CD14-positive monocyte (primary cell): Measurements from ENCODE around the gene MEGF9. TPM values are rescaled to one million over a fixed set of nuclear protein-coding genes. Genes with fewer than 3 reads are reported as not detected.

ENCODE experiments used
- DNase-seq, 3 donors: peaks; one replicate each; pipeline ENCODE4 v3.0.0-alpha.2; 2011 to 2022
- H2AFZ ChIP-seq: 2 replicates; pipeline ENCODE4 v1.6.0; 2012; ENCODE audit warnings: mild to moderate bottlenecking, low read depth, low read length, inconsistent platforms; ENCODE audit not compliant: insufficient read depth, poor library complexity, severe bottlenecking
- H3K27ac ChIP-seq, 2 donors: 1 replicate in 1 of 2; 2 replicates in 1 of 2; pipeline ENCODE4 v1.5.1; 2012 to 2013; ENCODE audit warnings: low read length in 2 of 2, control low read depth in 1 of 2, inconsistent platforms in 1 of 2, low read depth in 1 of 2, mild to moderate bottlenecking in 1 of 2
- H3K27me3 ChIP-seq, 2 donors: one replicate each; pipeline versions ENCODE4 v1.6.0 to v1.6.1; 2011 to 2013; ENCODE audit warnings: low read length in 2 of 2; ENCODE audit not compliant: control insufficient read depth in 2 of 2, insufficient read depth in 2 of 2
- H3K36me3 ChIP-seq, 2 donors: replicated peaks in 1 of 2; 1 replicate in 1 of 2; 2 replicates in 1 of 2; pipeline versions ENCODE4 v1.5.1 to v1.6.1; 2012 to 2013; ENCODE audit warnings: low read length in 2 of 2, control low read depth in 1 of 2, inconsistent platforms in 1 of 2, mild to moderate bottlenecking in 1 of 2; ENCODE audit not compliant: insufficient read depth in 2 of 2, control insufficient read depth in 1 of 2
- H3K4me1 ChIP-seq, 2 donors: 1 replicate in 1 of 2; 2 replicates in 1 of 2; pipeline versions ENCODE4 v1.5.1 to v1.6.1; 2012 to 2013; ENCODE audit warnings: low read length in 2 of 2, control low read depth in 1 of 2, inconsistent platforms in 1 of 2, mild to moderate bottlenecking in 1 of 2, moderate library complexity in 1 of 2; ENCODE audit not compliant: insufficient read depth in 2 of 2, control insufficient read depth in 1 of 2
- H3K4me2 ChIP-seq: replicated peaks from 2 replicates; pipeline ENCODE3; 2012; ENCODE audit warnings: low read length, moderate library complexity, mild to moderate bottlenecking; ENCODE audit not compliant: poor library complexity, severe bottlenecking; ENCODE audit errors: extremely low read depth
- H3K4me3 ChIP-seq, 3 experiments: fragments of 200-600 bp in 1 of 3; sonication (generic) in 1 of 3; replicated peaks in 1 of 3; 1 replicate in 2 of 3; 2 replicates in 1 of 3; pipeline ENCODE4 v1.5.1; 2011 to 2013; ENCODE audit warnings: low read length in 3 of 3, mild to moderate bottlenecking in 3 of 3, control low read depth in 2 of 3, low read depth in 2 of 3, inconsistent platforms in 1 of 3, moderate library complexity in 1 of 3
- H3K79me2 ChIP-seq: 2 replicates; pipeline ENCODE4 v1.6.0; 2012; ENCODE audit warnings: mild to moderate bottlenecking, control low read depth, inconsistent platforms, low read length, moderate library complexity; ENCODE audit not compliant: insufficient read depth
- H3K9ac ChIP-seq: 2 replicates; pipeline ENCODE4 v1.6.0; 2017; ENCODE audit warnings: low read length, mild to moderate bottlenecking; ENCODE audit not compliant: insufficient read depth, poor library complexity, severe bottlenecking
- H3K9me3 ChIP-seq, 2 donors: replicated peaks in 1 of 2; 1 replicate in 1 of 2; 2 replicates in 1 of 2; pipeline versions ENCODE4 v1.5.1 to v1.6.1; 2012 to 2013; ENCODE audit warnings: low read length in 2 of 2, control low read depth in 1 of 2; ENCODE audit not compliant: control insufficient read depth in 1 of 2, insufficient read depth in 1 of 2
- H4K20me1 ChIP-seq: 2 replicates; pipeline ENCODE4 v1.6.0; 2012; ENCODE audit warnings: mild to moderate bottlenecking, low read length, control low read depth, moderate library complexity; ENCODE audit not compliant: insufficient read depth
- H3K27ac Mint-ChIP-seq, 7 donors: one replicate each; pipeline ENCODE4 v1.8.0; 2020; ENCODE audit warnings: mild to moderate bottlenecking in 7 of 7, mixed read lengths in 7 of 7, moderate library complexity in 6 of 7, inconsistent platforms in 2 of 7
- H3K27me3 Mint-ChIP-seq, 3 donors: one replicate each; pipeline ENCODE4 v1.8.0; 2021 to 2022; ENCODE audit warnings: low read depth in 3 of 3, mild to moderate bottlenecking in 3 of 3, mixed read lengths in 3 of 3, moderate library complexity in 3 of 3, inconsistent platforms in 1 of 3
- H3K36me3 Mint-ChIP-seq, 2 donors: one replicate each; pipeline ENCODE4 v1.8.0; 2020; ENCODE audit warnings: mixed read lengths in 2 of 2, inconsistent platforms in 1 of 2, mild to moderate bottlenecking in 1 of 2
- H3K4me1 Mint-ChIP-seq: one replicate; pipeline ENCODE4 v1.8.0; 2020; ENCODE audit warnings: mild to moderate bottlenecking, mixed read lengths
- H3K4me3 Mint-ChIP-seq, 2 donors: one replicate each; pipeline ENCODE4 v1.8.0; 2020; ENCODE audit warnings: mild to moderate bottlenecking in 2 of 2, mixed read lengths in 2 of 2, moderate library complexity in 1 of 2
- H3K9me3 Mint-ChIP-seq, 7 donors: one replicate each; pipeline ENCODE4 v1.8.0; 2020 to 2022; ENCODE audit warnings: mixed read lengths in 7 of 7, mild to moderate bottlenecking in 6 of 7, moderate library complexity in 6 of 7, inconsistent platforms in 2 of 7
- WGBS: methylation state at CpG from one replicate; pipeline ENCODE4 v1.1.5; 2013; ENCODE audit warnings: missing lambda C conversion rate; ENCODE audit not compliant: insufficient coverage; 5-methylcytosine and 5-hydroxymethylcytosine counted together
- intact Hi-C, 2 donors: fragments of 100-400 bp; cut with micrococcal nuclease; formaldehyde crosslinking; loops; one replicate each; pipeline versions ENCODE4 v1.15.0 to v1.15.1; 2023
- polyA plus RNA-seq, 3 donors: library from polyadenylated mRNA; depleted of rRNA in 1 of 3; unstranded in 2 of 3; stranded (reverse) in 1 of 3; fragments of 300-500 nt in 2 of 3; fragments of >200 nt in 1 of 3; fragmentation: Illumina TruSeq in 2 of 3; gene quantifications; 1 replicate in 2 of 3; 2 replicates in 1 of 3; pipeline ENCODE4 v1.2.3, GENCODE V29; 2012 to 2021
- TF ChIP-seq, protein P1 (sequence below): fragments of 200-600 bp; IDR thresholded peaks from one replicate; pipeline ENCODE4 v1.8.0; 2022; ENCODE audit warnings: antibody characterized with exemption, mild to moderate bottlenecking

The MEGF9 gene
- polyA plus RNA-seq, 3 donors, result 45.0 to 92.8 (median 89.7) TPM

DNA sequence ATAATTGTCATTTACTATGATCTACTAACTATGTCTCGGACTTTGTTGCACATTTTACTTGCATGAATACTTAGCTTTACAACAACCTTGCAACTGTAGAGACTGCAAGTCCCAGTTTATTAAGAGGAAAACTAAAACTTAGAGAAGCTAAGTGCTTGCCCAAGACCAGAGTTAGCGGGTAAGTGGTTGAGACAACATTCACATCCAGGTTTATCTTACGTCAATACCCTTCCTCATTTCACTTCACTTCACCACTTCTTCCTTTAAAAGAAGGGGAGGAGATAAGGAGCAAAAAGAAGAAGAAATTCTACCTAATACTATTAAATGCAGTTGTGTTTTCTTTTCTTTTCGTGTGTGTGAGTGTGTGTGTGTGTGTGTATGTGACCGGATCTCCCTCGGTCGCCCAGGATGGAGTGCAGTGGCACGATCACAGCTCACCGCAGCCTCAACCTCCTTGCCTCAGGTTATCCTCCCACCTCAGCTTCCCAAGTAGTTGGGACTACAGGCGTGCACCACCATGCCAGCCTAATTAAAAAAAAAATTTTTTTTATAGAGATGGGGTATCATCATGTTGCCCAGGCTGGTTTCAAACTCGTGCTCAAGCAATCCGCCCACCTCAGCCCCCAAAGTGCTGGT is 37.4 kb downstream of the MEGF9 start:
- intact Hi-C loops, result no loop called here
- peak overlapping the region in 1 of 3 experiments; percentile 39 for H3K4me3 ChIP-seq
- TF ChIP-seq, protein P1, sequence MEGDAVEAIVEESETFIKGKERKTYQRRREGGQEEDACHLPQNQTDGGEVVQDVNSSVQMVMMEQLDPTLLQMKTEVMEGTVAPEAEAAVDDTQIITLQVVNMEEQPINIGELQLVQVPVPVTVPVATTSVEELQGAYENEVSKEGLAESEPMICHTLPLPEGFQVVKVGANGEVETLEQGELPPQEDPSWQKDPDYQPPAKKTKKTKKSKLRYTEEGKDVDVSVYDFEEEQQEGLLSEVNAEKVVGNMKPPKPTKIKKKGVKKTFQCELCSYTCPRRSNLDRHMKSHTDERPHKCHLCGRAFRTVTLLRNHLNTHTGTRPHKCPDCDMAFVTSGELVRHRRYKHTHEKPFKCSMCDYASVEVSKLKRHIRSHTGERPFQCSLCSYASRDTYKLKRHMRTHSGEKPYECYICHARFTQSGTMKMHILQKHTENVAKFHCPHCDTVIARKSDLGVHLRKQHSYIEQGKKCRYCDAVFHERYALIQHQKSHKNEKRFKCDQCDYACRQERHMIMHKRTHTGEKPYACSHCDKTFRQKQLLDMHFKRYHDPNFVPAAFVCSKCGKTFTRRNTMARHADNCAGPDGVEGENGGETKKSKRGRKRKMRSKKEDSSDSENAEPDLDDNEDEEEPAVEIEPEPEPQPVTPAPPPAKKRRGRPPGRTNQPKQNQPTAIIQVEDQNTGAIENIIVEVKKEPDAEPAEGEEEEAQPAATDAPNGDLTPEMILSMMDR, result no peak
- Mint-ChIP-seq H3K27me3 (no peaks in the 10 kb centered on the region), H3K36me3 (peaks cover 23 to 40% of the 10 kb centered on the region in 2 donors), H3K27ac (peak overlapping the region; percentile 68 to 90 (median 85)), H3K4me3 (peak overlapping the region; percentile 9 to 72), H3K4me1 (peaks cover 79% of the 10 kb centered on the region), H3K9me3 (no peaks in the 10 kb centered on the region)
- no peak overlapping the region for H3K9ac ChIP-seq
- H2AFZ ChIP-seq, result no peak overlapping the region
- peaks cover 50 to 75% of the 10 kb centered on the region in 2 donors for H3K4me1 ChIP-seq
- peak overlapping the region; percentile 33 for H3K4me2 ChIP-seq
- peaks cover 100% of the 10 kb centered on the region for H4K20me1 ChIP-seq
- H3K36me3 ChIP-seq, result peaks cover 12 to 30% of the 10 kb centered on the region in 2 donors
- DNase-seq, result peak; percentile 44 to 70 (median 58)
- H3K9me3 ChIP-seq, result no peaks in the 10 kb centered on the region
- H3K27ac ChIP-seq, result peak overlapping the region; percentile 68 to 69
- 100% methylated on average over 2 of the region's 12 CpGs for WGBS
- peaks cover 100% of the 10 kb centered on the region for H3K79me2 ChIP-seq
- no peaks in the 10 kb centered on the region for H3K27me3 ChIP-seq

DNA sequence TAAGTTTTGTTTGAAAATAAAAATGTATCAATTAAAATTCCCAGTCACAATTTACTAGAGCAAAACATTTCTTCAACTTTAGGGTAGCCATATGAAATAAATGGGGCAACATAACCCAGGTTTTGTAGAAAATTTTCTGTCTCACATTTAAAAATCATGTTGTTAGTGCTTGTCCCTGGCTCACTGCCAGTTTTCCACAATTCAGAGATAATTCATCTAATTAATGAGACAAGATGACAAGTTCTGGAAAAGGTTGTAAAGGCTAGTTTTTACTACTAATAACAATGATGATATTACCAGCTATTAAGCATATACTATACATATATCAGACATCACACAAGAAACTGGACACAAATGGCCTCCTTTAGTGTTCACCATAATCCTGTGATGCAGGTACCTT is 45.9 kb downstream of the MEGF9 start:
- Histone ChIP-seq H3K9me3 (no peaks in the 10 kb centered on the region), H3K27me3 (no peaks in the 10 kb centered on the region), H3K4me3 (no peak overlapping the region), H3K79me2 (peaks cover 100% of the 10 kb centered on the region), H2AFZ (no peak overlapping the region), H3K27ac (peak overlapping the region in 1 of 2 donors; percentile 62), H4K20me1 (peaks cover 100% of the 10 kb centered on the region), H3K36me3 (peaks cover 2 to 5% of the 10 kb centered on the region in 2 donors), H3K4me2 (no peak overlapping the region), H3K9ac (no peak overlapping the region), H3K4me1 (peaks cover 46 to 83% of the 10 kb centered on the region in 2 donors)
- H3K27ac Mint-ChIP-seq, result peak overlapping the region in 5 of 7 donors; percentile 25 to 89 (median 38)
- peaks cover 21 to 25% of the 10 kb centered on the region in 2 donors for H3K36me3 Mint-ChIP-seq
- no peaks in the 10 kb centered on the region for H3K27me3 Mint-ChIP-seq
- peaks cover 0 to 2% (median 0%) of the 10 kb centered on the region in 7 donors for H3K9me3 Mint-ChIP-seq
- H3K4me1 Mint-ChIP-seq, result peaks cover 84% of the 10 kb centered on the region
- DNase-seq, result no peak
- TF ChIP-seq, protein P1, result no peak
- intact Hi-C loops, result loop anchor here in 1 of 2 donors (10.0 kb wide), 1 partner anchor 46 kb away; the partner anchor contains the start of gene MEGF9
- no peak overlapping the region for H3K4me3 Mint-ChIP-seq
